Fibroblast of lung (primary cell): Measurements from ENCODE around the gene TBC1D22A. TPM values are rescaled to one million over a fixed set of nuclear protein-coding genes. Genes with fewer than 3 reads are reported as not detected.

ENCODE experiments used
- DNase-seq, 2 donors: peaks; one replicate each; pipeline versions ENCODE4 v3.0.0 to v3.0.0-alpha.2; 2010; ENCODE audit warnings: low read depth in 2 of 2
- H2AFZ ChIP-seq: 2 replicates; pipeline ENCODE4 v1.5.1; 2012; ENCODE audit warnings: low read length, control low read depth, inconsistent platforms
- H3K27ac ChIP-seq: 2 replicates; pipeline ENCODE4 v1.5.1; 2011; ENCODE audit warnings: low read length, control low read depth; ENCODE audit not compliant: insufficient read depth
- H3K27me3 ChIP-seq: 2 replicates; pipeline ENCODE4 v1.5.1; 2011; ENCODE audit warnings: mild to moderate bottlenecking, low read length; ENCODE audit not compliant: control insufficient read depth, insufficient read depth
- H3K36me3 ChIP-seq: 2 replicates; pipeline ENCODE4 v1.5.1; 2011; ENCODE audit warnings: low read length; ENCODE audit not compliant: control insufficient read depth, insufficient read depth
- H3K4me1 ChIP-seq: 2 replicates; pipeline ENCODE4 v1.5.1; 2011; ENCODE audit warnings: low read length; ENCODE audit not compliant: control insufficient read depth, insufficient read depth; ENCODE audit errors: extremely low read depth
- H3K4me2 ChIP-seq: 2 replicates; pipeline ENCODE4 v1.5.1; 2011; ENCODE audit warnings: low read length, control low read depth; ENCODE audit not compliant: insufficient read depth; ENCODE audit errors: extremely low read depth
- H3K4me3 ChIP-seq, 4 experiments: fragments of 200-600 bp in 1 of 4; sonication (generic) in 1 of 4; replicated peaks in 1 of 4; 2 replicates each; pipeline ENCODE4 v1.5.1; 2011 to 2016; ENCODE audit warnings: low read length in 4 of 4, low read depth in 3 of 4, mild to moderate bottlenecking in 3 of 4, control low read depth in 2 of 4, inconsistent platforms in 1 of 4, mixed read lengths in 1 of 4; ENCODE audit not compliant: insufficient read depth in 1 of 4; ENCODE audit errors: control extremely low read depth in 1 of 4
- H3K79me2 ChIP-seq: 2 replicates; pipeline ENCODE4 v1.5.1; 2012; ENCODE audit warnings: mild to moderate bottlenecking, low read length, inconsistent platforms; ENCODE audit not compliant: control insufficient read depth, insufficient read depth
- H3K9ac ChIP-seq: 2 replicates; pipeline ENCODE4 v1.5.1; 2011; ENCODE audit warnings: mild to moderate bottlenecking, low read length, control low read depth; ENCODE audit not compliant: insufficient read depth
- H3K9me3 ChIP-seq: 2 replicates; pipeline ENCODE4 v1.5.1; 2012; ENCODE audit warnings: low read depth, low read length; ENCODE audit not compliant: control insufficient read depth, insufficient read depth
- H4K20me1 ChIP-seq: 2 replicates; pipeline ENCODE4 v1.5.1; 2011; ENCODE audit warnings: low read length; ENCODE audit not compliant: control insufficient read depth, insufficient read depth; ENCODE audit errors: extremely low read depth
- CTCF ChIP-seq, 2 donors: IDR thresholded peaks in 1 of 2; conservative IDR thresholded peaks in 1 of 2; 1 replicate in 1 of 2; 2 replicates in 1 of 2; pipeline ENCODE4 v1.5.1; 2011 to 2012; ENCODE audit warnings: low read length in 2 of 2, control low read depth in 1 of 2, inconsistent platforms in 1 of 2, low read depth in 1 of 2, mild to moderate bottlenecking in 1 of 2
- EZH2 ChIP-seq: IDR thresholded peaks from 2 replicates; pipeline ENCODE4 v1.5.1; 2012; ENCODE audit warnings: low read length, control low read depth, mild to moderate bottlenecking; ENCODE audit errors: missing control alignments
- polyA plus RNA-seq, 2 donors: library from polyadenylated mRNA; depleted of rRNA in 1 of 2; stranded (reverse) in 1 of 2; unstranded in 1 of 2; fragments of >200 nt; gene quantifications; 2 replicates each; pipeline ENCODE4 v1.2.1, GENCODE V29; 2011 to 2012; ENCODE audit warnings: missing spikeins in 1 of 2
- total RNA-seq: library from RNA; depleted of rRNA; stranded (reverse); fragments of >200 nt; gene quantifications from 2 replicates; pipeline ENCODE4 v1.2.1, GENCODE V29; 2014

The TBC1D22A gene
- total and polyA plus RNA-seq, 2 donors (not counting 1 experiment from before 2014, with no cell fraction given) = 11.6 to 17.6 TPM

DNA sequence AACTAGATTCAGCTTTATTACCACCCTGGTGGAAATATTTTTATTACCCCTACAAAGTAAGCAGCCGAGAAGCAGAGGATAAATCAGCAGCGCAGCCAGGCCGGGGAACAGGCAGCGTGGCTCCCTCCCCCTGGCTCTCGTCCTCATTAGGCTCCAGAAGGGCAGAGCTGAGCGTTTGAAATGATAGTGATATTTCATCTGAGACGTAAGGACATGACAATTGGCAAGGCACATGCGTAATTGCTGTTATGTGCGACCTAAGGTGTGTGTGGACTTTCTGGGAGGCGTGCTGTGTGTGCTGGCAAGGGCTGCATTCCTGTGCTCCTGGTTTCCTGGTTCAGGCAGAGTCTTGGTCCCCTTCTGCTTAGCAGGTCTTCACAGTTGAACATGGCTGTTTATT is 247.8 kb downstream of the TBC1D22A start:
- H3K9me3 ChIP-seq = no peaks in the 10 kb centered on the region
- no peak overlapping the region for H2AFZ ChIP-seq
- no peaks in the 10 kb centered on the region for H3K79me2 ChIP-seq
- H3K27ac ChIP-seq = no peak overlapping the region
- H3K4me3 ChIP-seq = no peak overlapping the region
- H3K4me2 ChIP-seq = no peak overlapping the region
- no peak for DNase-seq
- H4K20me1 ChIP-seq = no peaks in the 10 kb centered on the region
- TF ChIP-seq CTCF (conservative IDR thresholded peaks at IDR 0.05 in 1 of 2, IDR thresholded peaks at IDR 0.05 in 1 of 2; ENCODE audit: low read depth in 1 of 2, low read length in 2 of 2) (no peak), EZH2 (no peak)
- H3K36me3 ChIP-seq = peaks cover 5% of the 10 kb centered on the region
- no peak overlapping the region for H3K9ac ChIP-seq
- no peaks in the 10 kb centered on the region for H3K4me1 ChIP-seq
- H3K27me3 ChIP-seq = no peaks in the 10 kb centered on the region

- Histone ChIP-seq H4K20me1 (no peaks in the 10 kb centered on the region), H3K9ac (no peak overlapping the region), H3K27ac (no peak overlapping the region), H3K4me2 (no peak overlapping the region), H3K4me3 (no peak overlapping the region), H3K79me2 (no peaks in the 10 kb centered on the region), H3K4me1 (no peaks in the 10 kb centered on the region), H3K9me3 (no peaks in the 10 kb centered on the region), H3K27me3 (no peaks in the 10 kb centered on the region), H2AFZ (no peak overlapping the region), H3K36me3 (peaks cover 5% of the 10 kb centered on the region)
- DNase-seq = no peak
- no peak for TF ChIP-seq CTCF (conservative IDR thresholded peaks at IDR 0.05 in 1 of 2, IDR thresholded peaks at IDR 0.05 in 1 of 2; ENCODE audit: low read depth in 1 of 2, low read length in 2 of 2)
- TF ChIP-seq EZH2 = no peak
Measured at GRCh38 chr22:47011131-47011858, 248.8 kb downstream of the TBC1D22A start.

DNA sequence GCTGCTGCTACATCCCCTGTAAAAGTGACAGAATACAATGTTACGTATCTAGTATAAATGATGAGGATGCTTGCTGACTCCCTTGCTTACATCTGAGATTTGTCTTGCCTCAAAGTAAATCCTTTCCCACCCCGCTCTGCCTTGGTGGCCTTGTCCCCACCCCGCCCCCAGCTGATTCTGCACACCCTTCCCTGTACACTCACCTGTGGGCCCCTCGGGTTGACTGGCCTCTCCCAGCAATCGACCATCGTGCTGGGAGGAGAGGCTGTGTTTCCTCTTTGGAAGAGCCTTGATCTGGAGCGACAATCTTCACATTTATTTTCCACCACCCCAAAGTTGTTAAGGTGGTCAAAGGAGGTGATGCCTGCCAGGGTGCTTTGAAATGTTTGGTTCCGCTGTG is 249.4 kb downstream of the TBC1D22A start:
- no peak overlapping the region for H3K27ac ChIP-seq
- DNase-seq = no peak
- no peak overlapping the region for H2AFZ ChIP-seq
- peaks cover 5% of the 10 kb centered on the region for H3K36me3 ChIP-seq
- H3K4me3 ChIP-seq = no peak overlapping the region
- H3K27me3 ChIP-seq = no peaks in the 10 kb centered on the region
- no peaks in the 10 kb centered on the region for H4K20me1 ChIP-seq
- no peaks in the 10 kb centered on the region for H3K79me2 ChIP-seq
- no peak for TF ChIP-seq EZH2
- no peak for TF ChIP-seq CTCF (conservative IDR thresholded peaks at IDR 0.05 in 1 of 2, IDR thresholded peaks at IDR 0.05 in 1 of 2; ENCODE audit: low read depth in 1 of 2, low read length in 2 of 2)
- H3K9ac ChIP-seq = no peak overlapping the region
- H3K4me1 ChIP-seq = no peaks in the 10 kb centered on the region
- H3K9me3 ChIP-seq = no peaks in the 10 kb centered on the region
- no peak overlapping the region for H3K4me2 ChIP-seq
